ENCODE measurements around the gene CCDC195.
"Not testable (repeated sequence)": the region's sequence is repeated elsewhere in the genome, so short reads cannot be mapped to it uniquely, and the experiment has no call there.

Gene CCDC195

DNA sequence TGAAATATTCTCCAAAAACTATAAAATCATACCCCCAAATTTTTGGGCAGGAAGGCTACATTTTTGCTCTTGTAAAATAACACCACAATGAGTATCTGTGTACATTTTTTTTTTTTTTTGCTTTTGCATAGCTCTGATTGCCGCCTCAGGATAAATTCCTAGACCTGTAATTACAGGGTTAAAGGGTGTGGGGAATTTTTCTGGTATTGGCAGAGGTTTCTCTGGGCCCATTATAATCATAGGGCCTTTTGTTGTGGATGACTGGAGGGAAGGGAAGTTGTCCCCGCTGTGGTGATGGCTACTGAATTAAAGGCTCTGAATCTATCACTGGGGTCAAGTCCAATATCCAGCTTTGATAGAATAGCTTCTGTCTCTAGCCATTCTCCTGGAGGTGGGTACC, 26.6 kb downstream of the CCDC195 start:
- no peak for DNase-seq

GRCh38 chr2:224688997-224689396, 27.2 kb downstream of the CCDC195 start:
- DNase-seq = no peak

GRCh38 chr2:224687156-224687555, 29.0 kb downstream of the CCDC195 start:
- no peak for DNase-seq

DNA sequence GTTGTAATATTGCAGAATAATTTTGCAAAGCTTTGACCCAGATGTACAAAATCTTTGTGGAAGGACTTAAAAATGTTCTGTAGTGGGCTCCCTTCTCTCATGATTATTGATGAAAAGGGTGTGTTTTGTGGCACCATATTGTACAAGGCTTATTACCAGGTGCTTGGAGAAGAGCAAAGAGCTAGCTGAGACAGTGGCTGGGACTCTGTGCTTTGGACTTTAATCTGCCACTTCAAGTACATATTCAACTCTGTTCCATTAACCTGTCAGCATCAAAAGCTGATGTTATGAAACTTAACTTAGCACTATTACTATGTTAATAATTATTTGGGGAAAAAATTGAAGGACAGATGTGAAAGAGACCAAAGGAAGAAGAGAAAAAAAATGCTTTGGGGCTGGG, 31.0 kb downstream of the CCDC195 start:
- no peak for DNase-seq

DNA sequence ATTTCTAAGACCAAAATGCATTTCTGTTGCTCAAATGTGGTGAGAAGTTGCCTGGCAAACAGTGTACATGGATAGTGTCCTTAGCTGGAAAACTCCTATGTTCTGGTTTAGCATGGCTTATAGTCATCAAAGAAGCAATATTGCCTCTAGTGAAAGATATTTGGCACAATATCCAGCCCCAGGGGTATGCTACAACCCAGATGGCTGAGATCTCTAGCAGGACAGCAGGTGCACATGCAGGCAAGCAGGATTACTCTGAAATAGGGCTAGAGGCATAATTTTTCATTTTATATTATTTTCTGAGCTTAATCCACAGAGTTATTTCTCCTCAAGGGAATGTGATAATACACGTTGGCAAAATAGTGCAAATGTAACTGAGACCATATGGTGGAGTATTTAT, 34.0 kb downstream of the CCDC195 start:
- no peak for DNase-seq

DNA sequence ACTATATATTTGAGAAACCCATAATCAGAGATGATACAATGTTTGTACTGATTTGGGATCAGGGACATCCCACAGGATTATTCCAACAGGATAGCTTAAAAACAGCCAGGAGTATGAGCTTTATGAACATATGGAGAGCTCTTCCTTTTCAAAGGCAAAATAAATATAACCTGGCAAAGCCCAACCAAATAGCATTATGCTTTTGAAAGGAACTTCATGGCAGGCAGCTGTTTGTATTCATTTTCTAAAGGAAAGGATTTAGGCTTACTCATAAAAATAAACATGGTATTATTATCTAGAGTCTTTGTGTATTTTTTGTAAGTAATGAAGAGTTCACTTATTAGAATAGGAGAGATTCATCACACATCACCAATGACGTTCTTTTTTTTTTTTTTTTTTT, 44.4 kb downstream of the CCDC195 start:
- DNase-seq = no peak

GRCh38 chr2:224670203-224670602, 46.0 kb downstream of the CCDC195 start:
- no peak for DNase-seq

- DNase-seq = no peak
These were observed 46.7 kb downstream of the CCDC195 start for GRCh38 chr2:224669449-224669848.

- no peak for DNase-seq
These were observed 47.8 kb downstream of the CCDC195 start for GRCh38 chr2:224668123-224668909.

- DNase-seq = no peak
These were observed 49.1 kb downstream of the CCDC195 start for GRCh38 chr2:224666951-224667553.

DNA sequence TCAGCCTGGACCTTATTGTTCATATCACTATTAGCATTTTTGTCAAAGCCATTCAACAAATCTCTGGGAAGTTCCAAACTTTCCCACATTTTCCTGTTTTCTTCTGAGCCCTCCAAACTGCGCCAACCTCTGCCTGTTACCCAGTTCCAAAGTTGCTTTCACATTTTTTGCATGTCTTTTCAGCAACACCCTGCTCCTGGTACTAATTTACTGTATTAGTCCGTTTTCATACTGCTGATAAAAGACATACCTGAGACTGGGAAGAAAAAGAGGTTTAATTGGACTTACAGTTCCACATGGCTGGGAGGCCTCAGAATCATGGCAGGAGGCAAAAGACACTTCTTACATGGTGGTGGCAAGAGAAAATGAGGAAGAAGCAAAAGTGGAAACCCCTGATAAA, 52.8 kb downstream of the CCDC195 start:
- not testable (repeated sequence) for DNase-seq

DNA sequence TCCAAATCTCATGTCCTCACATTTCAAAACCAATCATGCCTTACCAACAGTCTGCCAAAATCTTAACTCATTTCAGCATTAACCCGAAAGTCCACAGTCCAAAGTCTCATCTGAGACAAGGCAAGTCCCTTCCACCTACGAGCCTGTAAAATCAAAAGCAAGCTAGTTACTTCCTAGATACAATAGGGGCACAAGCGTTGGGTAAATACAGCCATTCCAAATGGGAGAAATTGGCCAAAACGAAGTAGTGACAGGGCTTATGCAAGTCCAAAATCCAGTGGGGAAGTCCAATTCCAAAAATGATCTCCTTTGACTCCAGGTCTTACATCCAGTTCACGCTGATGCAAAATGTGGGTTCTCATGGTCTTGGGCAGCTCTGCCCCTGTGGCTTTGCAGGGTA, 54.5 kb downstream of the CCDC195 start:
- not testable (repeated sequence) for DNase-seq

- DNase-seq = no peak
These were observed 56.5 kb downstream of the CCDC195 start for GRCh38 chr2:224659714-224660113.

- no peak for DNase-seq
These were observed 57.3 kb downstream of the CCDC195 start for GRCh38 chr2:224658780-224659405.

DNA sequence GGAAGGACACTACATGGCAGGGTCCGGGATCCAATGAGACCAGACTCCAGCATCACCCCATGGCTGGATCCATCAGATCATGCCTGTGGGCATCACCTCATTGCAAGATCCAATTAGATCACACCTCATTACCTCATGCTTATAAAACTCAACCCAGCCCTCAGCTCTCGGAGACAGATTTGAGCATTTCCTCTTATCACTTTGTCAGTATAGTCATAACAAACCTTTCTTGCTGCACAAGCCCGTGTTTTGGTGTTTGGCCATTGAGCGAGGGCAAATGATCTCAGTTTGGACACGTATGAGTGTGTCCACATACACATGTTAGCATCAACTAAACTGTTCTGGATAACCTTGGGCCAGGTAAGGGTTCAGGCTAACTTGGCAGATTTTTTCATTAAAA, 58.8 kb downstream of the CCDC195 start:
- no peak for DNase-seq

DNA sequence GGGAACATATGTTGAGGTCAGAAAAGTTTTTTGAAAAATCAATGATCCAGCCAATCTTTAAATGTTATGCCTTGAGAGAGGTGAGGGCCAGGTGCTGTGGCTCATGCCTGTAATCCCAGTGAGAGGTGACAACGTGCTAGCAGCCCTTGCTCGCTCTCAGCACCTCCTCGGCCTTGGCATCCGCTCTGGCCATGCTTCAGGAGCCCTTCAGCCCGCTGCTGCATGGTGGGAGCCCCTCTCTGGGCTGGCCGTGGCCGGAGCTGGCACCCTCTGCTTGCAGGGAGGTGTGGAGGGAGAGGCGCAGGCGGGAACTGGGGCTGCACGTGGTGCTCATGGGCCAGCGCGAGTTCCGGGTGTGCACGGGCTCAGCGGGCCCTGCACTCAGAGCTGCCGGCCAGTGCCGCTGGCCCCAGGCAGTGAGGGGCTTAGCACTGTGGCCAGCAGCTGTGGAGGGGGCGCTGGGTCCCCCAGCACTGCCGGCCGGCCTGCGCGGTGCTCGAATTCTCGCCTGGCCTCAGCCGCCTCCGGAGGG, 61.1 kb downstream of the CCDC195 start:
- no peak for DNase-seq

Measured in activated CD4-positive, alpha-beta T cell treated with anti-CD3 and anti-CD28 coated beads, Interleukin-2, Interleukin-6, amounts not matched to agents 100 ng/mL and 50 ng/mL, durations not matched to agents 16 hours and 8 hours (primary cell).